Measurements from ENCODE around the gene LRRC47.

The LRRC47 gene

DNA sequence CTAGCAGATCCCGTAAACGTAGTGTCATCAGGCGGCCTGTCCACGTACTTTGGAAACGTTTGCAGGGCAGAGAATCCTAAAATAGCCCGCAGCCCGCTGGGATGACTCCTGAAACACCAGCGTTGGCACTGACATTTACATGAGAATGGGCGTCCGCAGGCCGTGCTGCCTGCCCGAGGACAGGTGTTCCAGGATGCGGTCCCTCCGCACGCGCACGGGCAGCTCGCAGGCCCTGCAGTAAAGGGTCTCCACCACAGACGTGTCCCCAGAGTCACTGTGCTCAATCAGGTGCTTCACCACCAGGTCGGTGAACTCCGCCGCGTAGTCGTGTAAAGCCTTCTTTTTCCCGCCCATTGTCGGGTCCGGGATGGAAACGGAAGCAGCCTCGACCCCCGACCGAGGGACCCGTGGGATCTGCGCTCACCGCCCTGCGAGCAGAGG lies 49.9 kb downstream of the LRRC47 start (continued):
- TF ChIP-seq, protein P1, sequence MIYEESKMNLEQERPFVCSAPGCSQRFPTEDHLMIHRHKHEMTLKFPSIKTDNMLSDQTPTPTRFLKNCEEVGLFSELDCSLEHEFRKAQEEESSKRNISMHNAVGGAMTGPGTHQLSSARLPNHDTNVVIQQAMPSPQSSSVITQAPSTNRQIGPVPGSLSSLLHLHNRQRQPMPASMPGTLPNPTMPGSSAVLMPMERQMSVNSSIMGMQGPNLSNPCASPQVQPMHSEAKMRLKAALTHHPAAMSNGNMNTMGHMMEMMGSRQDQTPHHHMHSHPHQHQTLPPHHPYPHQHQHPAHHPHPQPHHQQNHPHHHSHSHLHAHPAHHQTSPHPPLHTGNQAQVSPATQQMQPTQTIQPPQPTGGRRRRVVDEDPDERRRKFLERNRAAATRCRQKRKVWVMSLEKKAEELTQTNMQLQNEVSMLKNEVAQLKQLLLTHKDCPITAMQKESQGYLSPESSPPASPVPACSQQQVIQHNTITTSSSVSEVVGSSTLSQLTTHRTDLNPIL (CRISPR knock-in tag; IDR thresholded peaks at IDR 0.05; ENCODE audit: low read depth) = no peak
- TF ChIP-seq ZC3H10 (CRISPR knock-in tag; IDR thresholded peaks at IDR 0.05) = no peak
- TF ChIP-seq BACH2 (CRISPR knock-in tag; IDR thresholded peaks at IDR 0.05; ENCODE audit: borderline replicate concordance) = no peak
- TF ChIP-seq OSR1 (CRISPR knock-in tag; IDR thresholded peaks at IDR 0.05) = no peak
- TF ChIP-seq GLIS3 (CRISPR knock-in tag; IDR thresholded peaks at IDR 0.05) = no peak
- TF ChIP-seq ZNF8 (CRISPR knock-in tag; IDR thresholded peaks at IDR 0.05) = no peak
- TF ChIP-seq ZFP3 (CRISPR knock-in tag; IDR thresholded peaks at IDR 0.05) = no peak
- no peak for TF ChIP-seq ZFP30 (CRISPR knock-in tag; IDR thresholded peaks at IDR 0.05)
- no peak for TF ChIP-seq TCF4 (CRISPR knock-in tag; IDR thresholded peaks at IDR 0.05; ENCODE audit: borderline replicate concordance)
- no peak for TF ChIP-seq ZNF565 (CRISPR knock-in tag; conservative IDR thresholded peaks at IDR 0.05; ENCODE audit: low read depth)
- no peak for TF ChIP-seq CSDC2 (CRISPR knock-in tag; IDR thresholded peaks at IDR 0.05)

DNA sequence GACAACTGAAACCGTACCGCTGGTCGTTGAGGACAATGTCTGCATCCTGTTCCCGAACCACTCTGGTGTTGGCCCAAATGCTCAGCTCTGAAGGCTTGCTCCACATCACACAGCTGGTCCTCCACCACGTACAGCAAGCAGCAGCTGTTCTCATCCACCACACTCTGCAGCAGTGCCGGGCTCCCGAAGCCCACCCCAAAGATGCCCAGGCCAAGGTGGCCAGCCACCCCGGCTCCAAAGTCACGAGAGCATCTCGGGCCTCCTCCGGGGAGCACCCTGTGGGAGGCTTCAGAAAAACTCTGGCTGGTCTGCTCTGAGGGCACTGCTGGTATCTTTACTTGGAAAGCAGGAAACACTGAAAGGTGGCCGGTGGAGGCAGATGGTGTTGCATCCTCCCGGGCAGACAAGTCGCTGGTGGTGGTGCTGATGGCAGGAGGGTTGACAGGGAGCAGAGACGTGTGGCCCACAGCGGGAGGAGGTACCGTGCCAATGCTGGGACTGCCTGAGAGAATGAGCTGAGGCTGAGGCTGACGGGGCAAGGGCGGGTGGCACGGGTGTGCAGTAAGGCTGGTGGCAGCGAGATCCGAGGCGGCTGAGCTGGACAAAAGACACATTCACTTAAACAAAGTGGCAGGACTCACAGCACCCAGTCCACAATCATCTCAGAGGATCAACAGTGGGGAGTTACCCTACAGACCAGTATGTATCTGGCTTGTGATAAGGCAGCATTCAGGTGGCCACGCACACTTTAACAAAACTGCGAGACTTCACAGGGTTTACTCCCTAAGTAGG lies 50.5 kb downstream of the LRRC47 start:
- ATAC-seq = no peak; the same call in 2 of the 3 replicates
- TF ChIP-seq ZNF8 (CRISPR knock-in tag; IDR thresholded peaks at IDR 0.05) (no peak), ZNF70 (CRISPR knock-in tag; IDR thresholded peaks at IDR 0.05) (no peak), ZC3H10 (CRISPR knock-in tag; IDR thresholded peaks at IDR 0.05) (no peak), ESRRG (CRISPR knock-in tag; IDR thresholded peaks at IDR 0.05) (no peak), ZFP3 (CRISPR knock-in tag; IDR thresholded peaks at IDR 0.05) (no peak), TCF4 (CRISPR knock-in tag; IDR thresholded peaks at IDR 0.05; ENCODE audit: borderline replicate concordance) (no peak), ISL1 (CRISPR knock-in tag; IDR thresholded peaks at IDR 0.05) (no peak)
- TF ChIP-seq, protein P2, sequence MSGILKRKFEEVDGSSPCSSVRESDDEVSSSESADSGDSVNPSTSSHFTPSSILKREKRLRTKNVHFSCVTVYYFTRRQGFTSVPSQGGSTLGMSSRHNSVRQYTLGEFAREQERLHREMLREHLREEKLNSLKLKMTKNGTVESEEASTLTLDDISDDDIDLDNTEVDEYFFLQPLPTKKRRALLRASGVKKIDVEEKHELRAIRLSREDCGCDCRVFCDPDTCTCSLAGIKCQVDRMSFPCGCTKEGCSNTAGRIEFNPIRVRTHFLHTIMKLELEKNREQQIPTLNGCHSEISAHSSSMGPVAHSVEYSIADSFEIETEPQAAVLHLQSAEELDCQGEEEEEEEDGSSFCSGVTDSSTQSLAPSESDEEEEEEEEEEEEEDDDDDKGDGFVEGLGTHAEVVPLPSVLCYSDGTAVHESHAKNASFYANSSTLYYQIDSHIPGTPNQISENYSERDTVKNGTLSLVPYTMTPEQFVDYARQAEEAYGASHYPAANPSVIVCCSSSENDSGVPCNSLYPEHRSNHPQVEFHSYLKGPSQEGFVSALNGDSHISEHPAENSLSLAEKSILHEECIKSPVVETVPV (CRISPR knock-in tag; IDR thresholded peaks at IDR 0.05) = no peak
- TF ChIP-seq, protein P3, sequence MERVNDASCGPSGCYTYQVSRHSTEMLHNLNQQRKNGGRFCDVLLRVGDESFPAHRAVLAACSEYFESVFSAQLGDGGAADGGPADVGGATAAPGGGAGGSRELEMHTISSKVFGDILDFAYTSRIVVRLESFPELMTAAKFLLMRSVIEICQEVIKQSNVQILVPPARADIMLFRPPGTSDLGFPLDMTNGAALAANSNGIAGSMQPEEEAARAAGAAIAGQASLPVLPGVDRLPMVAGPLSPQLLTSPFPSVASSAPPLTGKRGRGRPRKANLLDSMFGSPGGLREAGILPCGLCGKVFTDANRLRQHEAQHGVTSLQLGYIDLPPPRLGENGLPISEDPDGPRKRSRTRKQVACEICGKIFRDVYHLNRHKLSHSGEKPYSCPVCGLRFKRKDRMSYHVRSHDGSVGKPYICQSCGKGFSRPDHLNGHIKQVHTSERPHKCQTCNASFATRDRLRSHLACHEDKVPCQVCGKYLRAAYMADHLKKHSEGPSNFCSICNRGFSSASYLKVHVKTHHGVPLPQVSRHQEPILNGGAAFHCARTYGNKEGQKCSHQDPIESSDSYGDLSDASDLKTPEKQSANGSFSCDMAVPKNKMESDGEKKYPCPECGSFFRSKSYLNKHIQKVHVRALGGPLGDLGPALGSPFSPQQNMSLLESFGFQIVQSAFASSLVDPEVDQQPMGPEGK (CRISPR knock-in tag; IDR thresholded peaks at IDR 0.05; ENCODE audit: borderline replicate concordance) = no peak

DNA sequence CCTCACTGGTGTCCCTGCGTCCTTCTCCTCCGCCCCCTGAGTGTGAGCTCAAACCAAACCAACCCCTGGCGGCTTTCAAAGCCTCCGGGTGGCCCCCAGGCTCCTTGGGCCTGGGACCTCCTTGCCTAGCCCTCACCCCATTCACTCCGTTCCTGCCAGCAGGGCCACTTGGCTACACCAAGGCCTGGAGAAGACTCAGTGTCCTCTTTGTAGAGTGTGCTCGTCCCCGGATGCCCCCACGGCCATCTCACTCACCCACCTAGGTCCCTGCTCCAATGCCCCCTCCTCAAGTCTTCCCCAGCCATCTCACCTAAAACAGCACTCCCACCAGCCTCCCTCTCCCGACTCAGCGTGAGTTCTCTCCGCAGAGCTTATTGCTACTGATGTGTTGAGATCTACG lies 51.2 kb downstream of the LRRC47 start:
- ATAC-seq = no peak
- no peak for TF ChIP-seq OSR1 (CRISPR knock-in tag; IDR thresholded peaks at IDR 0.05)
- TF ChIP-seq ESRRG (CRISPR knock-in tag; IDR thresholded peaks at IDR 0.05) = no peak
- no peak for TF ChIP-seq CSDC2 (CRISPR knock-in tag; IDR thresholded peaks at IDR 0.05)
- TF ChIP-seq ZC3H10 (CRISPR knock-in tag; IDR thresholded peaks at IDR 0.05) = no peak
- TF ChIP-seq ZFP3 (CRISPR knock-in tag; IDR thresholded peaks at IDR 0.05) = no peak
- TF ChIP-seq TOX (CRISPR knock-in tag; IDR thresholded peaks at IDR 0.05; ENCODE audit: borderline replicate concordance) = no peak
- TF ChIP-seq TCF4 (CRISPR knock-in tag; IDR thresholded peaks at IDR 0.05; ENCODE audit: borderline replicate concordance) = no peak
- TF ChIP-seq, protein P4, sequence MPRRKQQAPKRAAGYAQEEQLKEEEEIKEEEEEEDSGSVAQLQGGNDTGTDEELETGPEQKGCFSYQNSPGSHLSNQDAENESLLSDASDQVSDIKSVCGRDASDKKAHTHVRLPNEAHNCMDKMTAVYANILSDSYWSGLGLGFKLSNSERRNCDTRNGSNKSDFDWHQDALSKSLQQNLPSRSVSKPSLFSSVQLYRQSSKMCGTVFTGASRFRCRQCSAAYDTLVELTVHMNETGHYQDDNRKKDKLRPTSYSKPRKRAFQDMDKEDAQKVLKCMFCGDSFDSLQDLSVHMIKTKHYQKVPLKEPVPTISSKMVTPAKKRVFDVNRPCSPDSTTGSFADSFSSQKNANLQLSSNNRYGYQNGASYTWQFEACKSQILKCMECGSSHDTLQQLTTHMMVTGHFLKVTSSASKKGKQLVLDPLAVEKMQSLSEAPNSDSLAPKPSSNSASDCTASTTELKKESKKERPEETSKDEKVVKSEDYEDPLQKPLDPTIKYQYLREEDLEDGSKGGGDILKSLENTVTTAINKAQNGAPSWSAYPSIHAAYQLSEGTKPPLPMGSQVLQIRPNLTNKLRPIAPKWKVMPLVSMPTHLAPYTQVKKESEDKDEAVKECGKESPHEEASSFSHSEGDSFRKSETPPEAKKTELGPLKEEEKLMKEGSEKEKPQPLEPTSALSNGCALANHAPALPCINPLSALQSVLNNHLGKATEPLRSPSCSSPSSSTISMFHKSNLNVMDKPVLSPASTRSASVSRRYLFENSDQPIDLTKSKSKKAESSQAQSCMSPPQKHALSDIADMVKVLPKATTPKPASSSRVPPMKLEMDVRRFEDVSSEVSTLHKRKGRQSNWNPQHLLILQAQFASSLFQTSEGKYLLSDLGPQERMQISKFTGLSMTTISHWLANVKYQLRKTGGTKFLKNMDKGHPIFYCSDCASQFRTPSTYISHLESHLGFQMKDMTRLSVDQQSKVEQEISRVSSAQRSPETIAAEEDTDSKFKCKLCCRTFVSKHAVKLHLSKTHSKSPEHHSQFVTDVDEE (CRISPR knock-in tag; IDR thresholded peaks at IDR 0.05) = no peak
- TF ChIP-seq, protein P5, sequence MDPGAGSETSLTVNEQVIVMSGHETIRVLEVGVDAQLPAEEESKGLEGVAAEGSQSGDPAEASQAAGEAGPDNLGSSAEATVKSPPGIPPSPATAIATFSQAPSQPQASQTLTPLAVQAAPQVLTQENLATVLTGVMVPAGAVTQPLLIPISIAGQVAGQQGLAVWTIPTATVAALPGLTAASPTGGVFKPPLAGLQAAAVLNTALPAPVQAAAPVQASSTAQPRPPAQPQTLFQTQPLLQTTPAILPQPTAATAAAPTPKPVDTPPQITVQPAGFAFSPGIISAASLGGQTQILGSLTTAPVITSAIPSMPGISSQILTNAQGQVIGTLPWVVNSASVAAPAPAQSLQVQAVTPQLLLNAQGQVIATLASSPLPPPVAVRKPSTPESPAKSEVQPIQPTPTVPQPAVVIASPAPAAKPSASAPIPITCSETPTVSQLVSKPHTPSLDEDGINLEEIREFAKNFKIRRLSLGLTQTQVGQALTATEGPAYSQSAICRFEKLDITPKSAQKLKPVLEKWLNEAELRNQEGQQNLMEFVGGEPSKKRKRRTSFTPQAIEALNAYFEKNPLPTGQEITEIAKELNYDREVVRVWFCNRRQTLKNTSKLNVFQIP (CRISPR knock-in tag; IDR thresholded peaks at IDR 0.05; ENCODE audit: borderline replicate concordance, low read depth) = no peak
- TF ChIP-seq, protein P1 (CRISPR knock-in tag; IDR thresholded peaks at IDR 0.05; ENCODE audit: low read depth) = no peak
- no peak for TF ChIP-seq GLIS3 (CRISPR knock-in tag; IDR thresholded peaks at IDR 0.05)
- TF ChIP-seq ZNF565 (CRISPR knock-in tag; conservative IDR thresholded peaks at IDR 0.05; ENCODE audit: low read depth) = no peak
- TF ChIP-seq, protein P3 (CRISPR knock-in tag; IDR thresholded peaks at IDR 0.05; ENCODE audit: borderline replicate concordance) = no peak
- no peak for TF ChIP-seq SNAI2 (CRISPR knock-in tag; IDR thresholded peaks at IDR 0.05)
- TF ChIP-seq RARB (CRISPR knock-in tag; IDR thresholded peaks at IDR 0.05) = no peak
- TF ChIP-seq BACH2 (CRISPR knock-in tag; IDR thresholded peaks at IDR 0.05; ENCODE audit: borderline replicate concordance) = no peak

Data from SK-N-SH treated with all-trans-retinoic acid at 6 μM for 48 hours (cell line).